Karpas-422 (cell line): ENCODE data around the gene HEXB. TPM values are rescaled to one million over a fixed set of nuclear protein-coding genes. Genes with fewer than 3 reads are reported as not detected.
A peak's percentile ranks its signal among the peaks of the same experiment; 100 is the strongest.
"Not testable (repeated sequence)": the region's sequence is repeated elsewhere in the genome, so short reads cannot be mapped to it uniquely, and the experiment has no call there.

Experiments used
- DNase-seq: peaks from one replicate; pipeline ENCODE4 v3.0.0-alpha.2; 2015
- H2AFZ ChIP-seq: fragments of 200-600 bp; sonication (generic); 2 replicates; pipeline ENCODE4 v1.6.1; 2014; ENCODE audit warnings: antibody characterized with exemption, low read length, mixed read lengths
- H3K27ac ChIP-seq: fragments of 200-600 bp; sonication (generic); 2 replicates; pipeline ENCODE4 v1.5.1; 2014; ENCODE audit warnings: mild to moderate bottlenecking, low read length, moderate library complexity
- H3K27me3 ChIP-seq: fragments of 200-600 bp; sonication (generic); 2 replicates; pipeline ENCODE4 v1.6.1; 2014; ENCODE audit warnings: low read length, mixed read lengths
- H3K36me3 ChIP-seq: fragments of 200-600 bp; sonication (generic); 2 replicates; pipeline ENCODE4 v1.6.1; 2014; ENCODE audit warnings: low read length, mixed read lengths; ENCODE audit not compliant: insufficient read depth
- H3K4me1 ChIP-seq: fragments of 200-600 bp; sonication (generic); 2 replicates; pipeline ENCODE4 v1.6.1; 2014; ENCODE audit warnings: mild to moderate bottlenecking, low read length, mixed read lengths
- H3K4me2 ChIP-seq: fragments of 200-600 bp; sonication (generic); 2 replicates; pipeline ENCODE4 v1.6.1; 2014; ENCODE audit warnings: low read length, low read depth, mild to moderate bottlenecking; ENCODE audit not compliant: poor library complexity, severe bottlenecking
- H3K4me3 ChIP-seq: fragments of 200-600 bp; sonication (generic); 2 replicates; pipeline ENCODE4 v1.5.1; 2014; ENCODE audit warnings: mild to moderate bottlenecking, antibody characterized with exemption, low read length, mixed read lengths
- H3K79me2 ChIP-seq: fragments of 200-600 bp; sonication (generic); 2 replicates; pipeline ENCODE4 v1.6.1; 2014; ENCODE audit warnings: mild to moderate bottlenecking, low read length, mixed read lengths
- H3K9ac ChIP-seq: fragments of 200-600 bp; sonication (generic); 2 replicates; pipeline ENCODE4 v1.6.0; 2014; ENCODE audit warnings: low read length
- H3K9me2 ChIP-seq: fragments of 200-600 bp; sonication (generic), shearing (Covaris generic); replicated peaks from 2 replicates; pipeline ENCODE4 v1.6.0; 2014; ENCODE audit warnings: mild to moderate bottlenecking, low read length, moderate library complexity; ENCODE audit not compliant: insufficient read depth
- H3K9me3 ChIP-seq: fragments of 300-700, 200-600 bp; sonication (generic); 2 replicates; pipeline ENCODE4 v1.6.1; 2014; ENCODE audit warnings: low read length, mixed read lengths
- H4K20me1 ChIP-seq: fragments of 200-600 bp; sonication (generic); 2 replicates; pipeline ENCODE4 v1.6.1; 2014; ENCODE audit warnings: mild to moderate bottlenecking, antibody characterized with exemption, low read length, low read depth; ENCODE audit not compliant: insufficient read depth
- total RNA-seq: library from RNA; depleted of rRNA; stranded (reverse); fragments of >200 nt; shearing (Covaris generic); gene quantifications from 2 replicates; pipeline ENCODE4 v1.2.3, GENCODE V29; 2014; ENCODE audit warnings: low replicate concordance

The HEXB gene
- total RNA-seq, 1 experiment from 2014 or later, result 70.2 TPM

DNA sequence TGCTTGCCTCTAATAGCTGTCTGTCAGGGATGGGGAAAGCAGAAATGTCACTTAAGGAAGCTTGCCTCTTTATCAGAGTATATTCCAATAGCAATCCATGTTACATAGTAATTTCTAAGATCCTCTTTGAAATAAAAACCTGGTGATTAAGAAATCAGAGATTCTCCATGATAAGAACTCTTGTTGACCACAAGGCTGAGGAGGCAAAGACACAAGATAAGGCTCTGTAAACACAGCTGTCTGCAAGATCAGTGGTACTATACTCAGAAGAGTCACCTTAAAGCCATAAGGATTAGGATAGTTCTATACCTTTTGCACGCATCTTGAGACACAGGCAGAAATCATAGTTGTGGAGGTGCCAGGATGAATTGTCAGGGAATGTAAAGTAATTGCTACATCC is 40.3 kb downstream of the HEXB start:
- Histone ChIP-seq H3K9me3 (no peaks in the 10 kb centered on the region), H2AFZ (no peak overlapping the region), H3K79me2 (no peaks in the 10 kb centered on the region), H3K9ac (no peak overlapping the region), H3K4me3 (no peak overlapping the region), H3K4me2 (no peak overlapping the region), H3K4me1 (no peaks in the 10 kb centered on the region), H3K9me2 (no peaks in the 10 kb centered on the region), H3K36me3 (peaks cover 52% of the 10 kb centered on the region; the same call in 1 of the 2 replicates), H4K20me1 (no peaks in the 10 kb centered on the region), H3K27ac (no peak overlapping the region), H3K27me3 (no peaks in the 10 kb centered on the region)
- DNase-seq, result no peak

- no peak overlapping the region for H2AFZ ChIP-seq
- no peak overlapping the region for H3K4me2 ChIP-seq
- no peaks in the 10 kb centered on the region for H3K79me2 ChIP-seq
- no peaks in the 10 kb centered on the region for H3K9me3 ChIP-seq
- H3K9ac ChIP-seq, result no peak overlapping the region
- H3K4me1 ChIP-seq, result no peaks in the 10 kb centered on the region
- no peak for DNase-seq
- no peaks in the 10 kb centered on the region for H4K20me1 ChIP-seq
- H3K27me3 ChIP-seq, result no peaks in the 10 kb centered on the region
- H3K4me3 ChIP-seq, result no peak overlapping the region
- no peaks in the 10 kb centered on the region for H3K9me2 ChIP-seq
- H3K36me3 ChIP-seq, result peaks cover 47% of the 10 kb centered on the region; the same call in 1 of the 2 replicates
- no peak overlapping the region for H3K27ac ChIP-seq
These were observed 51.7 kb downstream of the HEXB start for GRCh38 chr5:74736759-74737158.

- Histone ChIP-seq H3K27ac (no peak overlapping the region), H3K9me2 (no peaks in the 10 kb centered on the region), H3K9me3 (no peaks in the 10 kb centered on the region), H3K4me1 (no peaks in the 10 kb centered on the region), H3K36me3 (peaks cover 47% of the 10 kb centered on the region; the same call in 1 of the 2 replicates), H3K79me2 (0 out of 2 replicates have a peak, but pooled peaks cover 5% of the 10 kb centered on the region), H3K9ac (no peak overlapping the region), H4K20me1 (no peaks in the 10 kb centered on the region), H3K27me3 (no peaks in the 10 kb centered on the region), H3K4me2 (no peak overlapping the region), H2AFZ (no peak overlapping the region), H3K4me3 (no peak overlapping the region)
- DNase-seq, result no peak
These were observed 53.4 kb downstream of the HEXB start for GRCh38 chr5:74738406-74738805.

- not testable (repeated sequence) for H3K27ac ChIP-seq, H3K4me3 ChIP-seq, H3K9me2 ChIP-seq, H2AFZ ChIP-seq, H3K27me3 ChIP-seq, H3K4me2 ChIP-seq, H3K9me3 ChIP-seq, DNase-seq, H3K4me1 ChIP-seq, H3K9ac ChIP-seq, H4K20me1 ChIP-seq
- Histone ChIP-seq H3K36me3 (peaks cover 74% of the 10 kb centered on the region; the same call in 1 of the 2 replicates), H3K79me2 (peaks cover 19% of the 10 kb centered on the region)
These were observed 63.7 kb downstream of the HEXB start for GRCh38 chr5:74748742-74749141.

- Histone ChIP-seq H3K27ac (no peak overlapping the region), H3K4me3 (no peak overlapping the region), H3K27me3 (no peaks in the 10 kb centered on the region), H3K36me3 (peaks cover 47% of the 10 kb centered on the region), H3K4me2 (no peak overlapping the region), H3K4me1 (peaks cover 17% of the 10 kb centered on the region), H2AFZ (no peak overlapping the region), H3K9me3 (peaks cover 6% of the 10 kb centered on the region), H3K9me2 (no peaks in the 10 kb centered on the region), H4K20me1 (no peaks in the 10 kb centered on the region), H3K79me2 (peaks cover 79% of the 10 kb centered on the region), H3K9ac (no peak overlapping the region)
- no peak for DNase-seq
These were observed 76.2 kb downstream of the HEXB start for GRCh38 chr5:74761241-74761640.

- Histone ChIP-seq H3K27ac (no peak overlapping the region), H3K27me3 (no peaks in the 10 kb centered on the region), H3K36me3 (peaks cover 36% of the 10 kb centered on the region), H3K79me2 (peaks cover 82% of the 10 kb centered on the region), H3K9me3 (no peaks in the 10 kb centered on the region), H3K4me1 (peaks cover 18% of the 10 kb centered on the region), H2AFZ (no peak overlapping the region), H3K9ac (no peak overlapping the region), H3K4me3 (no peak overlapping the region), H4K20me1 (peaks cover under 1% of the 10 kb centered on the region; the same call in 1 of the 2 replicates), H3K9me2 (no peaks in the 10 kb centered on the region), H3K4me2 (no peak overlapping the region)
- no peak for DNase-seq
These were observed 77.6 kb downstream of the HEXB start for GRCh38 chr5:74762599-74762998.

DNA sequence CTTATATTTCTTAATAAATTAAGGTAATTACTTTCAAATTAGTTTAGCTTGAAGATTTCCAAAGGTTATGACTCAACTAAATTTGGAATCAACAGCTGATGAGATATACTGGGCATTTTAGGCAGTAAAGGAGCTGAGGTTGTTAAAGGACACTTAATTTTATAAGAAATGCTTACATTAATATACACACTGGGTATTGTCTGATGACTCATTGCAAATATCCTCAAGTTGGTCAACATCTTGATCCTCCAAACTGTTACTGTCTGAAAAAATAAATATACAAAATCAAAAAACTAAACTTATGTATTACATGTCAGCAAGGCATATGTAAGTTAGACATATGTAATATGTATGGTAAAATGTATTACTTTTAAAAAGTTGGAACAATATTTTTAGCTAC is 78.5 kb downstream of the HEXB start:
- DNase-seq, result no peak
- Histone ChIP-seq H2AFZ (no peak overlapping the region), H3K36me3 (peaks cover 27% of the 10 kb centered on the region), H3K79me2 (peaks cover 87% of the 10 kb centered on the region), H4K20me1 (peaks cover 10% of the 10 kb centered on the region), H3K9me3 (no peaks in the 10 kb centered on the region), H3K27ac (no peak overlapping the region), H3K4me2 (no peak overlapping the region), H3K4me1 (peaks cover 25% of the 10 kb centered on the region), H3K9ac (no peak overlapping the region), H3K27me3 (no peaks in the 10 kb centered on the region), H3K4me3 (no peak overlapping the region), H3K9me2 (no peaks in the 10 kb centered on the region)

DNA sequence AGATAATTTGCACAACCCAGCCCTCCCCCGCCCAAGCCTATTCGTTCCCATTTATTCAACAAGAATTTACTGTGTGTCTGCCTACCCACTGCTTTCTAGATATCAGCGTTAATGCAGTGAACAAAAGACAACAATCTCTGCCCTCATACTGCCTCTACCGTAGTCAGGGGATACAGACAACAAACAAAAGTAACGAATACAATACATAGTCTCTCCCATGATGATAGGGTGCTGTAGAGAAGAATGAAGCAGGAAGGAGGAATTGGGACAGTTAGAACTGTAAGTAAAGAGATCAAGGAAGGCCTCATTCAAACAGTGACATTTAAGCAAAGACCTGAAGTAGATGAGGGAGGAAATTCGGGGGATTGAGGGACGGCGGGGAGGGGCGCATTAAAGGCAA is 80.2 kb downstream of the HEXB start:
- H3K4me3 ChIP-seq, result peak overlapping the region; percentile 97; the same call in 1 of the 2 replicates
- peaks cover 27% of the 10 kb centered on the region for H3K4me1 ChIP-seq
- peaks cover 23% of the 10 kb centered on the region; the same call in 1 of the 2 replicates for H3K36me3 ChIP-seq
- H4K20me1 ChIP-seq, result peaks cover 11% of the 10 kb centered on the region
- no peak overlapping the region for H3K27ac ChIP-seq
- no peak overlapping the region for H3K9ac ChIP-seq
- H2AFZ ChIP-seq, result no peak overlapping the region
- H3K4me2 ChIP-seq, result peak overlapping the region; percentile 79
- H3K79me2 ChIP-seq, result peaks cover 90% of the 10 kb centered on the region
- H3K9me2 ChIP-seq, result no peaks in the 10 kb centered on the region
- H3K9me3 ChIP-seq, result no peaks in the 10 kb centered on the region
- no peaks in the 10 kb centered on the region for H3K27me3 ChIP-seq
- DNase-seq, result no peak
